Fibroblast of the aortic adventitia (primary cell): ENCODE data around the gene TDP1. TPM values are rescaled to one million over a fixed set of nuclear protein-coding genes. Genes with fewer than 3 reads are reported as not detected.

Experiments
- DNase-seq: peaks from one replicate; pipeline ENCODE4 v3.0.0-alpha.2; 2010; ENCODE audit warnings: low read depth
- H3K4me3 ChIP-seq: 2 replicates; pipeline ENCODE4 v1.5.1; 2011; ENCODE audit warnings: low read depth, mild to moderate bottlenecking, control low read depth, low read length, moderate library complexity
- total RNA-seq: library from RNA; depleted of rRNA; stranded (reverse); fragments of >200 nt; gene quantifications from 2 replicates; pipeline ENCODE4 v1.2.3, GENCODE V29; 2012; ENCODE audit warnings: low replicate concordance
- TF ChIP-seq, protein P1 (sequence below): IDR thresholded peaks from 2 replicates; pipeline ENCODE4 v1.5.1; 2011; ENCODE audit warnings: mild to moderate bottlenecking, low read length, control low read depth, inconsistent platforms; ENCODE audit not compliant: insufficient read depth

Gene TDP1
- total RNA-seq, 1 donor, result 28.7 TPM

DNA sequence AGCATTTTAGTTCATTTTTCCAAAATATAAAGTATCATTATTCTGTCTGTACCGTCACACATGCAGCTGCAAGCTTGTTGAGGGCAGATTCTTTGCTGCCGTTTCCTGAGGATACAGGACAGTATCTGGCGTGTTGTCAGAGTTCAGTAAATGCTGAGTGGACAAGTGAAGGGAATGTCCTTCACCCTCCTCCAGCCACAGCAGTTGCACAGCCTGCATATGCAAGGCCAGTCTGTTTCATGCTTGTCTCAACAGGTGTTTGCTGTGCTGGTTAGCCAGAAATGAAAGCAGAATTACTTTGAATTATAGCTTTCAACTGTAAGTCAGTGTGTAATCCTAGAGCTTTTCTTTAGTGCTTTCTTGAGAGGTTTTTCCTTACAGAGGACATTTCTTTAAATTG is 36.5 kb downstream of the TDP1 start:
- no peak overlapping the region for H3K4me3 ChIP-seq
- TF ChIP-seq, protein P1, sequence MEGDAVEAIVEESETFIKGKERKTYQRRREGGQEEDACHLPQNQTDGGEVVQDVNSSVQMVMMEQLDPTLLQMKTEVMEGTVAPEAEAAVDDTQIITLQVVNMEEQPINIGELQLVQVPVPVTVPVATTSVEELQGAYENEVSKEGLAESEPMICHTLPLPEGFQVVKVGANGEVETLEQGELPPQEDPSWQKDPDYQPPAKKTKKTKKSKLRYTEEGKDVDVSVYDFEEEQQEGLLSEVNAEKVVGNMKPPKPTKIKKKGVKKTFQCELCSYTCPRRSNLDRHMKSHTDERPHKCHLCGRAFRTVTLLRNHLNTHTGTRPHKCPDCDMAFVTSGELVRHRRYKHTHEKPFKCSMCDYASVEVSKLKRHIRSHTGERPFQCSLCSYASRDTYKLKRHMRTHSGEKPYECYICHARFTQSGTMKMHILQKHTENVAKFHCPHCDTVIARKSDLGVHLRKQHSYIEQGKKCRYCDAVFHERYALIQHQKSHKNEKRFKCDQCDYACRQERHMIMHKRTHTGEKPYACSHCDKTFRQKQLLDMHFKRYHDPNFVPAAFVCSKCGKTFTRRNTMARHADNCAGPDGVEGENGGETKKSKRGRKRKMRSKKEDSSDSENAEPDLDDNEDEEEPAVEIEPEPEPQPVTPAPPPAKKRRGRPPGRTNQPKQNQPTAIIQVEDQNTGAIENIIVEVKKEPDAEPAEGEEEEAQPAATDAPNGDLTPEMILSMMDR, result no peak
- no peak for DNase-seq

DNA sequence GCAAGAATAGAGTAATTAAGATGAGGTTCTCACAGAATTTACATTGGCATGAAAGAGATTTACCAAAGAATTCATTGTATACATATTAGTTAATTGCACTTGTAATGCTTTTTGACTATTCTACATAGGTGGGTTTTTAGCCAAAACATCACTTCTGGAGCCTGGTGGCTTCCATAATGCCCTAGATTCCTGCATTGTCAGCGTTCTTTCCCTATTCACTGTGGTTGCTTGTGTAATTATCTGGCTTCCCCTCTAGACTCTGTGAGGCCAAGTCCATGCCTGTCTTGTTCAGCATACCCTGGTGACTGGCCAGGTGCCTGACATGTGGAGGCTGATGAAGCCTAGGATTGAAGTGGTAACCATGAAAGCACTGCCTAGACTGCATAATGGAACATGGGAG is 41.2 kb downstream of the TDP1 start:
- H3K4me3 ChIP-seq, result no peak overlapping the region
- no peak for DNase-seq
- TF ChIP-seq, protein P1, result no peak

DNA sequence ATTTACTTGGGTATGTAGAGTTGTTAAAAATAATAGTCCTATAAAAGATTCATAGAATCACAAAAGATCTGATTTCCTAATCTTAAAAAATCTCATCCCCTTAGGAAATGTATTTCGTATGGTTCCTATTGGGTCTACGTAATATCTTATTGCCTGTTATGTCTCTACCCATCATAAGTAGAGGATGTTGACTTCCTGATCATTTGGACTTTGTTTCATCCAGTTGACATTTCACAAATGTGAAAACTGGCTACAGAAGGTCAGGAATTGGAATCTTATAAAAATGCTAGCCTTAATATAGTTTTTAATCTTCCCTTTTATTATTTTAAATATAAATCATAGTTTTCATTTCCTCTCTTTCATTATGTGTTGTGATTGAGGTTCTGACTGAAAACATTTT is 45.2 kb downstream of the TDP1 start:
- TF ChIP-seq, protein P1, result no peak

DNA sequence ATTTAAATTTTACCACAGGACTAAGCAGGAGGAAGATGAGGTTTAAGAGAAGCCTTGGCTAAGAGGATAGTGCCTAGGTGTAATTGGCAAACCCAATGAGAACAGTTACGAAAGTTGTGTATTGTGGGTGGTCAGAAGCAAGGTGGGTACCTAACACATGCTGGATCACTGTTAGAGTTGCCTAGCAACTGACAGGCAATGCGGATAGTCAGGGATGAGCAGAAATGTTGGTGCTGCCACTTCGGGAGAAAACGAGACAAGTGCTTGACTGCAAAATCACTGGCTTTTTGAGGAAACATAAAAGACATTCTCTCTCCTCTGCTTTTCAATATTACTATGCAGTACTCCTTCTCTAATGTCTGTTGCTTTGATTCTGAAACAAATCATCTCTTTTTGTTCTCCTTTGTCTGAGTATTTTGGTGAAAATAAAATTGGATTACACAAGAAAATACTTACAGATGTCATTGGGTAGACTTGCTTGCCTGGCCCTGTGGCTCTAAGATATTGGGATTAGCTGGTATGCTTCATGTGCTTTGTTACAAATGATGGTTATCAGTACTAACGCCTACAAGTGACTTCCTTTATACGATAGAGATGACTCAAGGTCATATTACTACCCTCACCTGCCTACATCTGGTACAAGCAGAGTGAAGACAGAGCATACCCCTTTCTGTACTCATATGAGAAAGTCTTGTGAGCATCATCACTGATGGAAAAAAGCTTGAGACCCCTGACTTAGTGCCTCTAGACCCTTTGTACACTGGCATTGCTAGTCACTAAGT is 48.0 kb downstream of the TDP1 start:
- TF ChIP-seq, protein P1, result no peak
- DNase-seq, result no peak
- no peak overlapping the region for H3K4me3 ChIP-seq

More for the DNA sequence above, 45.2 kb downstream of the TDP1 start:
- no peak overlapping the region for H3K4me3 ChIP-seq
- no peak for DNase-seq

DNA sequence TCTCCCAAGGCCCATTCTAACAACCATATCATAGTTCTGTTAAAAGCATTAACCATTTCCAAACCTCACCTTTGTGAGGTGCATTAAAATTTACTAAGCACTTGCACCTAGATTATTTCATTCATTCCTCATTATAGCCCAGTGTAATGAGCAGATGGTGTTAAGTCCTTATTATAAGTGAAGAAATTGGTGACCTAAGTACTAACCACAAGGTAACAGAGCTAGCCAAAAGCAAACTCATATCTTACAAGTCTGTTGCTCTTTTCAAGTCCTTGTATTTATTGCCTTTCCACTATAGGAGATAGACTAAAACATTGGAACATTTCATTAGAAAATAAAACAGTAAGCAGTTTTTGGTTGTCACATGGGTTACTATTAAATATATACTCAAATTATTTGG is 49.7 kb downstream of the TDP1 start:
- no peak overlapping the region for H3K4me3 ChIP-seq
- TF ChIP-seq, protein P1, result no peak
- DNase-seq, result no peak

DNA sequence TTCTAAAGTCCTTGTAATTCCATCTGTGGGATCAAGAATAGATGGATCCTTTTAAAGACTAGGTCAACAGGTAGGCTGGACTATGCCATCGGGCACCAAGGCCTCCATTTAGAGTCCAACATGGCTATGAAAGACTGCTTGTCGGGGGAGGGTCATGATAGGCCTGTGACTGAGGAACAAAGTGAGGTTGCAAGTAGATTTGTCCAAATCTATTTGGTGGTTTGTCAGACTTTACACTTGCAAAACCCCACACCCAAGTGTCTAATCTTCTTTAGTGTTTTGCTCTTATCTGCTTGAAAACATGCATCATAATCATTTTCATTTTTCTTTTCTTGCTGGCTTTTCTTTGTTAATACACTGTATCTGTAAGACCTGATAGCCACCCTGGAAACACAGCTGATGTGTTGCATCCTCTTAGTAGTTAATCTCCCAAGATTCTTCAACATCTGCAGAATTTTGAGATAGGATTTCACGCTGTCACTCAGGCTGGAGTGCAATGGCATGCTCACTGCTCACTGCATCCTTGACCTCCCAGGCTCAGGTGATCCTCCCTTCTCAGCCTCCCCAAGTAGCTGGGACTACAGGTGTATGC is 50.3 kb downstream of the TDP1 start:
- TF ChIP-seq, protein P1, result no peak
- no peak overlapping the region for H3K4me3 ChIP-seq
- no peak for DNase-seq
